Natural killer cell (primary cell): ENCODE measurements around the gene MACROD2. TPM values are rescaled to one million over a fixed set of nuclear protein-coding genes. Genes with fewer than 3 reads are reported as not detected.

Experiments
- ATAC-seq, 3 donors: fragments of 150-1000 bp in 2 of 3; fragments of 200-7000 bp in 1 of 3; cut with Tn5 transposase; 1 replicate in 1 of 3; 2 replicates in 2 of 3; pipeline ENCODE4 v1.10.0; 2021; ENCODE audit warnings: mild to moderate bottlenecking in 2 of 3, moderate library complexity in 2 of 3
- DNase-seq, 2 donors: peaks; one replicate each; pipeline versions ENCODE4 v3.0.0 to v3.0.0-alpha.2; 2013 to 2021; ENCODE audit warnings: mixed read lengths in 1 of 2
- H3K27ac ChIP-seq: one replicate; pipeline ENCODE4 v1.5.1; 2013; ENCODE audit warnings: mild to moderate bottlenecking, low read length
- H3K27me3 ChIP-seq: one replicate; pipeline ENCODE4 v1.6.1; 2013; ENCODE audit warnings: low read length; ENCODE audit not compliant: control insufficient read depth, insufficient read depth
- H3K36me3 ChIP-seq: one replicate; pipeline ENCODE4 v1.6.1; 2013; ENCODE audit warnings: low read length; ENCODE audit not compliant: control insufficient read depth, insufficient read depth
- H3K4me1 ChIP-seq: one replicate; pipeline ENCODE4 v1.6.1; 2013; ENCODE audit warnings: low read length; ENCODE audit not compliant: control insufficient read depth, insufficient read depth
- H3K4me3 ChIP-seq: one replicate; pipeline ENCODE4 v1.5.1; 2013; ENCODE audit warnings: low read length
- H3K9me3 ChIP-seq: one replicate; pipeline ENCODE4 v1.6.1; 2013; ENCODE audit warnings: low read length; ENCODE audit not compliant: control insufficient read depth, insufficient read depth
- H3K27ac Mint-ChIP-seq, 2 donors: one replicate each; pipeline ENCODE4 v1.8.0; 2022; ENCODE audit warnings: mild to moderate bottlenecking in 2 of 2, mixed read lengths in 2 of 2, moderate library complexity in 1 of 2
- H3K27me3 Mint-ChIP-seq, 2 donors: one replicate each; pipeline ENCODE4 v1.8.0; 2022; ENCODE audit warnings: low read depth in 2 of 2, mixed read lengths in 2 of 2
- H3K36me3 Mint-ChIP-seq: one replicate; pipeline ENCODE4 v1.8.0; 2022; ENCODE audit warnings: mixed read lengths
- H3K4me1 Mint-ChIP-seq, 2 donors: one replicate each; pipeline ENCODE4 v1.8.0; 2022; ENCODE audit warnings: mixed read lengths in 2 of 2
- H3K4me3 Mint-ChIP-seq: one replicate; pipeline ENCODE4 v1.8.0; 2022; ENCODE audit warnings: mild to moderate bottlenecking, moderate library complexity, mixed read lengths
- H3K9me3 Mint-ChIP-seq, 2 donors: one replicate each; pipeline ENCODE4 v1.8.0; 2022; ENCODE audit warnings: mixed read lengths in 2 of 2
- WGBS: methylation state at CpG from one replicate; pipeline ENCODE4 v1.1.7; 2013; ENCODE audit warnings: missing lambda C conversion rate; ENCODE audit not compliant: insufficient coverage; 5-methylcytosine and 5-hydroxymethylcytosine counted together
- intact Hi-C: fragments of 100-400 bp; cut with micrococcal nuclease; formaldehyde crosslinking; loops from one replicate; pipeline ENCODE4 v1.14.2; 2022
- total RNA-seq, 4 donors: library from RNA; stranded (reverse); fragments of 120-200 nt in 1 of 4; gene quantifications; one replicate each; pipeline versions ENCODE4 v1.2.3 to v1.2.4, GENCODE V29; 2013 to 2022
- TF ChIP-seq, protein P1 (sequence below): fragments of 200-600 bp; IDR thresholded peaks from one replicate; pipeline ENCODE4 v1.8.0; 2022; ENCODE audit warnings: antibody characterized with exemption

The MACROD2 gene
- total RNA-seq, 3 donors from 2014 or later (not counting 1 experiment from before 2014, with no cell fraction given): 0.19 to 0.88 TPM; not detected in 1

DNA sequence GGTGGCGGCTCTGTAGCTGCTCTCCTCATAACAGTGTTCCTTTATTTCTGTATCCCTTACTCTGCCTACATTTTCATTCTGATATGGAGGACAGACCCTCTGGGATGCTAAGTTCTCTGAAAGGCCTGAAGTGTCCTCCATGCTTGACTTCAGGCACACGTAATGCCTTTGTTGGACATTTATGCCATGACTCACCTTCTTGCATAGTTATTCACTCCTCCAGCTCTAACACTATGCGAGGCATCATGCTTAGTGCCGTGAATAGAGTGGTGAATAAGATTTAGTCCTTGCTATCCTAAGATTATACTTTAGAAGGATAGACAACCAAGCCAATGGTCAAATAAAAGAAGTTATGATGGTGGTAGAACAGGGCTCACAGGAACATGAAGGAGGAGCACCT, 1103.0 kb downstream of the MACROD2 start:
- WGBS: 100% methylated on average over 3 of the region's 4 CpGs
- DNase-seq (no peak), ATAC-seq (no peak)
- H3K9me3 ChIP-seq: peaks cover 5% of the 10 kb centered on the region
- no peak overlapping the region for H3K4me3 ChIP-seq
- no peaks in the 10 kb centered on the region for H3K36me3 ChIP-seq
- Mint-ChIP-seq H3K4me3 (no peak overlapping the region), H3K4me1 (no peaks in the 10 kb centered on the region), H3K27me3 (no peaks in the 10 kb centered on the region), H3K9me3 (peaks cover 5 to 15% of the 10 kb centered on the region in 2 donors), H3K36me3 (no peaks in the 10 kb centered on the region), H3K27ac (no peak overlapping the region)
- TF ChIP-seq, protein P1, sequence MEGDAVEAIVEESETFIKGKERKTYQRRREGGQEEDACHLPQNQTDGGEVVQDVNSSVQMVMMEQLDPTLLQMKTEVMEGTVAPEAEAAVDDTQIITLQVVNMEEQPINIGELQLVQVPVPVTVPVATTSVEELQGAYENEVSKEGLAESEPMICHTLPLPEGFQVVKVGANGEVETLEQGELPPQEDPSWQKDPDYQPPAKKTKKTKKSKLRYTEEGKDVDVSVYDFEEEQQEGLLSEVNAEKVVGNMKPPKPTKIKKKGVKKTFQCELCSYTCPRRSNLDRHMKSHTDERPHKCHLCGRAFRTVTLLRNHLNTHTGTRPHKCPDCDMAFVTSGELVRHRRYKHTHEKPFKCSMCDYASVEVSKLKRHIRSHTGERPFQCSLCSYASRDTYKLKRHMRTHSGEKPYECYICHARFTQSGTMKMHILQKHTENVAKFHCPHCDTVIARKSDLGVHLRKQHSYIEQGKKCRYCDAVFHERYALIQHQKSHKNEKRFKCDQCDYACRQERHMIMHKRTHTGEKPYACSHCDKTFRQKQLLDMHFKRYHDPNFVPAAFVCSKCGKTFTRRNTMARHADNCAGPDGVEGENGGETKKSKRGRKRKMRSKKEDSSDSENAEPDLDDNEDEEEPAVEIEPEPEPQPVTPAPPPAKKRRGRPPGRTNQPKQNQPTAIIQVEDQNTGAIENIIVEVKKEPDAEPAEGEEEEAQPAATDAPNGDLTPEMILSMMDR: no peak
- intact Hi-C loops: no loop called here
- no peaks in the 10 kb centered on the region for H3K27me3 ChIP-seq
- no peak overlapping the region for H3K27ac ChIP-seq
- H3K4me1 ChIP-seq: no peaks in the 10 kb centered on the region

DNA sequence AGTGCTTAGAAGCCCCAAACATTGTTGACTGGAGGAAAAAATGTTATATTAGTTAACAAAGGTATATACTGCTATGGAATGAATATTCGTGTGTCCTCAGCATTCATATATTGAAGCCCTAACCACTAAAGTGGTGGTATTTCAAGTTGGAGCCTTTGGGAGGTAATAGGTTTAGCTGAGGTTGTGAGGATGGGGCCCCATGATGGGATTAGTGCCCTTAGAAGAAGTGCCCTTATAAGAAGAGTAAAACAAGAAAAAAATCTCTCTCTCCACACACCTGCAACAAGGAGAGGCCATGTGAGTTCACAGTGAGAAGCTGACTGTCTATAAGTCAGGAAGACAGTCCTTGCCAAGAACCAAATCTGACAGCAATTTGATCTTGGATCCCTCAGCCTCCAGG, 1103.8 kb downstream of the MACROD2 start:
- intact Hi-C loops: no loop called here
- H3K4me3 ChIP-seq: no peak overlapping the region
- ATAC-seq (no peak), DNase-seq (no peak)
- Mint-ChIP-seq H3K4me1 (no peaks in the 10 kb centered on the region), H3K36me3 (no peaks in the 10 kb centered on the region), H3K9me3 (peaks cover 9 to 19% of the 10 kb centered on the region in 2 donors), H3K4me3 (no peak overlapping the region), H3K27me3 (no peaks in the 10 kb centered on the region), H3K27ac (no peak overlapping the region)
- H3K9me3 ChIP-seq: peaks cover 5% of the 10 kb centered on the region
- H3K36me3 ChIP-seq: no peaks in the 10 kb centered on the region
- no peaks in the 10 kb centered on the region for H3K4me1 ChIP-seq
- no peak overlapping the region for H3K27ac ChIP-seq
- H3K27me3 ChIP-seq: no peaks in the 10 kb centered on the region
- WGBS: no CpG with 5 or more reads among the region's 1 CpG
- TF ChIP-seq, protein P1: no peak

DNA sequence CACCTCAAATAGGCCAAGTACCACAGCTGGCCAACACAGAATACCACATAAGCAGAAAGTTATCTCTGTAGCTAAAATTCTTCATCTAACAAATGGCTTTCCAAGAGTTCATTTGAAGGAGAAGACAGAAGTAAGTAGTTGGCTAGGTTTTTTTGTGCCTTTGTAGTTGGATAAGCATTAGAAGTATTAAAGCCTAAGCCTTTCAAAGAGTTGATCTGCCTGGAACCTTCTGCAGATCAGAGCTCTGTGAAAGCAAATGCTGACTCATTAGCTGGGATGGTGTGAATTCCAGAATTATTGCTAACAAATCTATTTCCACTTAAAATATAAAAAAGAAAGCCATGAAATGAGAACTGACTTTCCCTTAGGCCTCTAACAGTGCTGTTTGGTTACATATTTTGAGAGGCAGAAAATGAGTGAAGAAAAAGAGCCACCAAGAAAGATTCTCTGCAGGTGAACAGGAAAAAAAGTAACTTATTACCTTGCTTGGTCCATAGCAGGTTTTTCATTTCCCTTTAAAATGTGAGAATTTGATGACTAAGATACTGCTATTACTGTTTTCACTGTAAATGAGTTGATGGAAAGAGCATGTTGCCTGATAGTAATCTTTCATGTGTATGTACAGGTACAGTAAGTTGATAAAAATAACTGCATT, 1105.3 kb downstream of the MACROD2 start:
- H3K27ac Mint-ChIP-seq: no peak overlapping the region
- H3K4me3 Mint-ChIP-seq: no peak overlapping the region
- H3K4me1 ChIP-seq: no peaks in the 10 kb centered on the region
- ATAC-seq (no peak), DNase-seq (no peak)
- no peaks in the 10 kb centered on the region for H3K36me3 ChIP-seq
- no peaks in the 10 kb centered on the region for H3K27me3 ChIP-seq
- H3K9me3 ChIP-seq: peaks cover 5% of the 10 kb centered on the region
- no peaks in the 10 kb centered on the region for H3K4me1 Mint-ChIP-seq
- no peaks in the 10 kb centered on the region for H3K27me3 Mint-ChIP-seq
- intact Hi-C loops: no loop called here
- no peak overlapping the region for H3K4me3 ChIP-seq
- H3K36me3 Mint-ChIP-seq: no peaks in the 10 kb centered on the region
- no peak overlapping the region for H3K27ac ChIP-seq
- H3K9me3 Mint-ChIP-seq: peaks cover 9 to 18% of the 10 kb centered on the region in 2 donors
- TF ChIP-seq, protein P1: no peak

DNA sequence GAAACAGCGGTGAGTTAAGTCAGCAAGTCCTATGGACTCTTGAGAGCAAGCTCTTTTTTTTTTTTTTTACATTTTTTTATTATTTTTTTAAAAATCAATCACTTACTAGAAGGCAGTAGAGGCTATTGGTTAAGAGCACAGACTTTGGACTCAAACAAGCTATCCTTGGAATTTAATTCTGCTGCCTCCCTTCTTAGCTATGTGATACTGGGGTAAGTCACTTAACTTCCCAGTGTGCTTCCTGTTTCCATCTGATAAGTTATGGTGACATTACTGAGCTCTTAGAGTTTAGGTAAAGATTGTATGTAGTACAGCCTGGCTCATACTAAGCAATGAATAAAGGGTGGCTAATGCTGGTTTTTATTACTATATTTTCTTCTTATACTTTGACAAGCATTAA, 1112.6 kb downstream of the MACROD2 start:
- intact Hi-C loops: no loop called here

More for the DNA sequence above, 1112.6 kb downstream of the MACROD2 start:
- 100% methylated on average over 1 of the region's 1 CpG for WGBS
- Mint-ChIP-seq H3K27me3 (no peaks in the 10 kb centered on the region), H3K4me1 (no peaks in the 10 kb centered on the region), H3K4me3 (no peak overlapping the region), H3K9me3 (peaks cover 12 to 13% of the 10 kb centered on the region in 2 donors), H3K27ac (no peak overlapping the region), H3K36me3 (no peaks in the 10 kb centered on the region)
- TF ChIP-seq, protein P1: no peak
- ATAC-seq: no peak
- H3K4me1 ChIP-seq: no peaks in the 10 kb centered on the region
- H3K27me3 ChIP-seq: no peaks in the 10 kb centered on the region
- no peak overlapping the region for H3K27ac ChIP-seq
- H3K9me3 ChIP-seq: no peaks in the 10 kb centered on the region
- no peak for DNase-seq
- no peaks in the 10 kb centered on the region for H3K36me3 ChIP-seq
- no peak overlapping the region for H3K4me3 ChIP-seq
